Astrocyte of the spinal cord (primary cell): ENCODE results near the gene TIAL1.

ENCODE experiments used
- DNase-seq: peaks from one replicate; pipeline ENCODE4 v3.0.0; 2011; ENCODE audit warnings: low read depth, low spot score
- H3K4me3 ChIP-seq: 2 replicates; pipeline ENCODE4 v1.5.1; 2011; ENCODE audit warnings: low read depth, mild to moderate bottlenecking, low read length, moderate library complexity
- CTCF ChIP-seq: IDR thresholded peaks from 2 replicates; pipeline ENCODE4 v1.5.1; 2012; ENCODE audit warnings: low read depth, mild to moderate bottlenecking, low read length, inconsistent platforms
- in situ Hi-C: cut with HindIII; loops from 2 replicates; pipeline ENCODE4 v1.10.0; 2017; ENCODE audit warnings: low sequenced_read_pairs

TIAL1 gene

DNA sequence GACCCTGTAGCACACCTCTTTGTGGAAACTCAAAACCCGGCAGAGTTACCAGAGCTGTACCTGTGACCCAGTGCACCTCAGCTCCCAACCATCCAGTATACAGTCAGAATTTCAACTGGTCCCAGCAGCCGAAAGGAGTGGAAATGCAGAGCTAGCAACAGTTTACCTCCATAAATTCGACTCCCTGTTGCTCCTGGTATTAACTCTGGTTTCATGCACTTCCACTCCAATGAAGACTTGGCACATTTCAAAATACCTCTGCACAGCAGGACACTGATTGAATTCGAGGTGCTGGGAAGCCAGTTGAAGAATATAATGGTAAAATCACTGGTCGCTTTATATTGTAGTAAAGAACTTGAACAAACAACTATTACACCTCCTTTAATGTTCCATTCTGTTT is 17.9 kb upstream of the TIAL1 start:
- in situ Hi-C loops, result no loop called here

DNA sequence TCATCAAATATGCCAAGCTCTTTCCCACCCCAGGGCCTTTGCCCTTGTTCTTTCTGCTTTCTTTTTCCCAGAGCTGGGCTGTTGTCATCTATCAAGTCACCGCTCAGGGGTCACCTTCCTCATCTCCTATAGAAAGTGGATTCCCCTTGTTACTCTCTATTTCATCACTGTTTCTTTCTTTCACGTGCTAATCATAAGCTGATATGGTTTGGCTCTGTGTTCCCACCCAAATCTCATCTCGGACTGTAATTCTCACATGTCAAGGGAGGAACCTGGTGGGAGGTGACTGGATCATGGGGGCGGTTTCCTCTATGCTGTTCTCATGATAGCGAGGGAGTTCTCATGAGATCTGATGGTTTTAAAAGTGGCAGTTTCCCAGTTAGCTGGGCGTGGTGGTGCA is 17.0 kb upstream of the TIAL1 start:
- in situ Hi-C loops, result no loop called here
- TF ChIP-seq CTCF, result no peak
- DNase-seq, result no peak
- H3K4me3 ChIP-seq, result no peak overlapping the region

More for the DNA sequence above, 17.9 kb upstream of the TIAL1 start:
- no peak for TF ChIP-seq CTCF
- no peak overlapping the region for H3K4me3 ChIP-seq
- no peak for DNase-seq

DNA sequence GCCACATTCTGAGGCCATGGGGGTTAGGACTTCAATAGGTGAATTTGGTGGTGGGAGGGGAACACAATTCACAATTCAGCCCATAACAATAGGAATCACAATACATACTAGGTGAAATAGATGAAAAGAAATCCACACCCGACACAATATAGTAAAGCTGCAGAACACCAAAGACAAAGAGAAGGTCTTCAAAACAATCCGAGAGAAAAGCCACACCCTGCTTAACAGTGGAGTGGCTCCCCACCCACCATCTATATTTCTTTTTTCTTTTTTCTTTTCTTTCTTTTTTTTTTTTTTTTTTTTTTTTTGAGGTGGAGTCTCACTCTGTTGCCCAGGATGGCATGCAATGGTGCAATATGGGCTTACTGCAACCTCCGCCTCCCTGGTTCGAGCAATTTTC is 14.7 kb upstream of the TIAL1 start:
- no peak overlapping the region for H3K4me3 ChIP-seq
- in situ Hi-C loops, result no loop called here
- no peak for DNase-seq
- TF ChIP-seq CTCF, result no peak

DNA sequence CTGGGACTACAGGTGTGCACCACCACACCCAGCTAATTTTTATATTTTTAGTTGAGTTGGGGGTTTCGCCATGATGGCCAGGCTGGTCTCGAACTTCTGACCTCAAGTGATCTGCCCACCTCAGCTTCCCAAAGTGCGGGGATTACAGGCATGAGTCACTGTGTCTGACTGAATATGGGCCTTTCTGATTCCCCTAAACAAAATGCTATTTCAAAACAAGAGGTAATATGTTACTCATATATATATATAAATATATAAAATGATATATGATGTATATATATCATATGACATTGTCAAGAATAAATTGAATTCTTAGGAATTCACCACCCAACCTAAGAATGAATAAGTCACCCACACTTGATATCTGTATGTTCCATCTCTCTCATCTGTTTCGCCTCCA is 12.8 kb upstream of the TIAL1 start:
- H3K4me3 ChIP-seq, result no peak overlapping the region
- no peak for TF ChIP-seq CTCF
- no peak for DNase-seq
- in situ Hi-C loops, result no loop called here

DNA sequence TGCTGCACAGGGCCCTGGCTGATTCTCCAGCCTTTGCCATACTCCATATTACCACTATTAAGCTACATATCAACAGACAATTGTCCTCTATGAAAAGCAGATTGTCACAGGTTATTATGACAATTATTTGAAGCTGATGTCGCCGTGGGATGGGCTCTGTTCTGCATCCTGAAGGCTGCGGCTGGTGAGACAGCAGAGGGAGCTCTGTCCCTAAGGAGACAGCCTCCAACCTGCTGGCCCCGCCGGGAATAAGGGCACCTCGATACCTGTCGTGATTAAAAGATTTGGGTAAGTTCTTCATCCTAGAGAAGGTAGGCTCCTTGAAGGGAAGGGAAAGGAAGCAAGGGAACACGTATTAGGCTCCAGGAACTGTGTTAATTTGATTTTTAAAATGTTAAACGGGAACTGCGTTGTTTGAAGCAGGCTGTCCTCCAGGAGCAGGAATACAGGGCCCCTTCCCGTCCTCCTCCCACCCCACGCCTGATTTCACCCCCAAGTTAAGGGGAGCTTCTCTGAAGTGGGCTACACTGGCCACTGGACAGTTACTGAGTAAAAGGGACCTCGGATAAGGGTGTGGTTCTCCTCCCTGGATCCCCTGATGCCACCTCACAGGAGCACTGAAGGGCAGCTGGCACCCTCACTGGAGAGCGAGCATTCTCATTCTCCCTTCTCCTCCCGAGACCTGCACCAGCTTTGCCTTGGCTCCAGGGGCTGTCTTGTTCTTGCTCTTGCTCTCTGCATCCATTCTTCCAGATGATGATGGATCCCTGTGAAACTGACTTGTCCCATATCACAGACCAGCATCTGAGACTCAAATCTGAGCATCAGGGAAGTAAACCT is 11.8 kb upstream of the TIAL1 start:
- in situ Hi-C loops, result no loop called here
- DNase-seq, result peak; percentile 32
- H3K4me3 ChIP-seq, result no peak overlapping the region
- TF ChIP-seq CTCF, result peak; percentile 85

DNA sequence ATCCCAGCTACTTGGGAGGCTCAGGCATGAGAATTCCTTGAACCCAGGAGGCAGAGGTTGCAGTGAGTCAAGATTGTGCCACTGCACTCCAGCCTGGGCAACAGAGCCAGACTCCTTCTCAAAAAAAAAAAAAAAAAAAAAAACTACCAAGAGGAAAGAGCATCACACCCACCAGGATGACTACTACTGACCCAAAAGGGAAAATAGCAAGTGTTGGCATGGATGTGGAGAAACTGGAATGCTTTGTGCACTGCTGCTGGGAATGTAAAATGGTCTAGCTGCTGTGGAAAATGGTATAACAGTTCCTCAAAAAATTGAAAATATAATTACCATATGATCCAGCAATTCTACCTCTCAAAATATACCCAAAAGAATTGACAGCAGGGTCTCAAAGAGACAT is 7.7 kb upstream of the TIAL1 start:
- in situ Hi-C loops, result no loop called here
- TF ChIP-seq CTCF, result no peak
- H3K4me3 ChIP-seq, result no peak overlapping the region
- no peak for DNase-seq
